HL-60 (cell line): ENCODE results near the gene FAM151A.

Source experiments
- CTCF ChIP-seq: IDR thresholded peaks from one replicate; pipeline ENCODE4 v1.5.1; 2011; ENCODE audit warnings: low read length, control low read depth, inconsistent platforms; ENCODE audit not compliant: insufficient read depth
- GABPA ChIP-seq: IDR thresholded peaks from 2 replicates; pipeline ENCODE4 v1.6.1; 2012; ENCODE audit warnings: low read depth
- REST ChIP-seq: IDR thresholded peaks from 2 replicates; pipeline ENCODE4 v1.6.1; 2012; ENCODE audit warnings: low read depth; ENCODE audit not compliant: insufficient replicate concordance
- SPI1 ChIP-seq: IDR thresholded peaks from 2 replicates; pipeline ENCODE4 v1.6.1; 2012; ENCODE audit warnings: low read depth, mild to moderate bottlenecking, borderline replicate concordance

GRCh38 chr1:54665852-54666251, 42.5 kb upstream of the FAM151A start:
- TF ChIP-seq CTCF (no peak), REST (no peak), GABPA (no peak), SPI1 (no peak)
